HG03342 (cell line): ENCODE results near the gene FLACC1.

Experiments used
- ATAC-seq: cut with Tn5 transposase; IDR thresholded peaks from one replicate; pipeline ENCODE4 v1.9.1; 2021; ENCODE audit warnings: mild to moderate bottlenecking, moderate library complexity; ENCODE audit not compliant: unreplicated experiment

FLACC1 gene

DNA sequence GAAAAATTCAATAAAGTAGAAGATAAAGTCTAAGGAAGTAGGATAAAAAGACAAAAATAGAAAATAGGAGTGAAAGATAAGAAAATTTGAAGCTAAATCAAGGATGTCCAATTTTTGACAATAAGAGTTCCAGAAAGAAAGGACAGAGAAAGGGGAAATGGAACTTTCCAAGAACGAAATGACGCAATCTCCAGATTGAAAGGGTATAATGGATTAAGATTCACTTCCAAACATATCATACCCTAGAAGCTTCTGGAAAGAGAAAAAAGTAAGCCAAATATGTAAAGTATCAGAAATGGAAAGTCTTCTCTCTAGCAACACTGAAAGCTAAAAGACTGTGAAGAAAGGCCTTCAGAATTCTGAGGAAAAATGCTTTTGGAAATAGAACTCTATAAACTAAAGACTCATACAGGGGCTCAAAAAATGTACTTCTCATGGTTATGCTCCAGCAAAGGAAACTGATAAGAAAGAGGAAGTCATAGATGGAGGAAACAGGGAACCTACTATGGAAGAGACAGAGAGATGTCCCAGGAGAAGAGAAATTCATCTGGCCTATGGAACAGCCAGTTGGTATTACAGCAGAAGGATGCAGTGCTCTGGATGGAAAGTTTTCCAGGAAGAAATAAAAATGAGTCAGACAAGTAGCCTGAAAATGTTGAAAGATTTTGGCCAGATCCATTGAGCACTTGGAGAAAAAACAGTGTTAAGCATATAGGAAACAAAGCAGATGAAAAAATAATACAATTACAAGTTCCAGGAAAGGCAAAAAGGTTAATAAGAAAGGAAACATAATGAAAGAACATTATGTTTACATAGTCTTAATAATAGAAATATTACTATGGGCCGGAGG is 76.7 kb downstream of the FLACC1 start:
- no peak for ATAC-seq

DNA sequence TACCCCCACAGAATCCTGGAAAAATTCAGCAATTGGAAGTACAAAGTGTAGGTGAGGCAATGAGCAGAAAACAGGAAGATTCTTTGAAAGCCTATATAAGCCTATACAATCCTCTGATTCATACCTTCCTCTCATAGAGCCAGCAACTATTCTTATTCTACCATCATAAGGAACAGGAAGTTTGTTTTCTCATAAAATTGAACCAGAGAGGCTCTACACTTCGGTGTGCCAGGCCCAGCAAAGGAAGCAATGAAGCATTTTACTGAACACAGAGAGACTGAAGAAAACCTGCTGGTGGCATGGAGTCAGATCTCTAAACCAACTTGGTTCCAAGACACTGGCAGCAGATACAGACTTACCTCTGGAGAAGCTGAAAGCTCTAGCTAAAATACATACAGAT is 78.1 kb downstream of the FLACC1 start:
- ATAC-seq = no peak

DNA sequence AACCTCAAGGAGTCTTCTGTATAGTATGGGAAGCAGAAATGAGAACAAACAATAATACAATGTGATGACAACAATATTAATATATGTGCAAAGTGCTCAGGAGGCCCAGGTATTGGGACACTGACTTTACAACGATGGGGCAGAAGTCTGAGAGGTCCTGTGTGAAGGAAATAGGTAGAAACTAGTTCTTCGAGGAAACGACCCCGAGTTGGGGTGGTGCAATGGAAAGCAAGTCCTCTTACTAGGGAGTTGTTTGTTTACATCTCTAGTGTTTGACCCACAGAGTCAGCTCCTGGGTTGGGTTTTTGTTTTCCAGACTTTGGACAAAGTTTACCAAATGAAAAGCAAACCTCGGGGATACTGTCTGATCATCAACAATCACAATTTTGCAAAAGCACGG is 80.6 kb downstream of the FLACC1 start:
- ATAC-seq = no peak

DNA sequence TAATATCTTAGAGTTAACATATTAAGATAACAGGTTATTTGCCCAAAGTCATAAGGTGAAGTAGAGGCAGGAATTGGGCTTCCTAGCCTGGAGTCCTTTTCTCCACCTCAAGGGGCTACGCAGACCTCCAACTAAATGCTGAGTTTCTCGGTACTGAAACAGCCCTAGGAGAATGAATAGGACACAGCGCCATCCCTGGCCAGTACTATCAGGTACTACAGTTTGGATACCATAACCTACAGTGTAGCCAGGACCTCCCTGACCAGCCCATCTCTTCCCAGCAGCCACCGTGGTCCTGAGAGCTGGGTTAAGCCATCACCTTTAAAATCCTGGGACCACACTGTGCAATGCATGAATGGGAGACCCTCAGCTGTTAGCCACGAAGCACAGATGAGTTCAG is 81.2 kb downstream of the FLACC1 start:
- ATAC-seq = no peak

DNA sequence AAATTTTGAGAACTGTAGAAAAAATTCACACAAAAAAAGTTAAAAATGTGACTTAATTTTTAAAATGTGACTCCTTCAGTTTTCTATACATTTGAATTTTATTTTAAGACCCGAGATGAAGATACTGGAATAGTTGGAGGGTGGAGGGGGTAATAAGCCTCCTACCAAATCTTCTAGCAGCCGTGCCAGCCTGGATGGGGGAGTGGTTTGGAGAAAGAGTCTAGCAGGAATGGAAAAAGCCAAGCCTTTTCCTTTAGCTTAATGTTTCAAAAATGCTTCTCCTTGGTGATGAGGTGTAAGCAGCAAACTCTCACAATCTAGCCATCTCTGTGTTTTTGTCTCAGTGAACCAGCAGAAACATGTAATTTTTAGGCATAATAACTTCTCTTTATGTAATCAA is 82.1 kb downstream of the FLACC1 start:
- ATAC-seq = no peak

DNA sequence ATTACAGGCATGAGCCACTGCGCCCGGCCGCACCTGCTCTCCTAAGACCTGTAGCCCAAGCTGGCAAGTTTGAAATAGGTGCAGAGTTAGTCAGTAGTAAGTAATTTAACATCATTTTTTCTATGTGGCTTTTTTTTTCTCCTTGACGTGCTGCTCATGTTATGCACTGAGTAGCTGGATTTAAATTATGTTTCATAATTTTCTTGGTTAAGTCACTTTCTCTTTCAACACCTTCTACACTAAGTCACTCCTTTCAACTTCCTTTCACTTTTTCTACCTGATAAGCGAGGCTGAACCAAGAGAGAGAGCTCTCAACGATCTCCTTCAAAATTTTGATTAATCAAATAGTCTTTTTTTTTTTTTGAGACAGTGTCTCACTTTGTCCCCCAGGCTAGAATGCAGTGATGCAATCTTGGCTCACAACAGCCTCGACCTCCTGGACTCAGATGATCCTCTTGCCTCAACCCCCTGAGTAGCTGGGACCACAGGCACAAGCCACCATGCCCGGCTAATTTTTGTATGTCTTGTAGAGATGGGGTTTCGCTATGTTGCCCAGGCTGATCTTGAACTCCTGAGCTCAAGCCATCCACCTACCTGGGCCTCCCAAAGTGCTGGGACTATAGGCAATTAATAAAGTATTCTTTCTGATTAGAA is 83.7 kb downstream of the FLACC1 start:
- no peak for ATAC-seq

DNA sequence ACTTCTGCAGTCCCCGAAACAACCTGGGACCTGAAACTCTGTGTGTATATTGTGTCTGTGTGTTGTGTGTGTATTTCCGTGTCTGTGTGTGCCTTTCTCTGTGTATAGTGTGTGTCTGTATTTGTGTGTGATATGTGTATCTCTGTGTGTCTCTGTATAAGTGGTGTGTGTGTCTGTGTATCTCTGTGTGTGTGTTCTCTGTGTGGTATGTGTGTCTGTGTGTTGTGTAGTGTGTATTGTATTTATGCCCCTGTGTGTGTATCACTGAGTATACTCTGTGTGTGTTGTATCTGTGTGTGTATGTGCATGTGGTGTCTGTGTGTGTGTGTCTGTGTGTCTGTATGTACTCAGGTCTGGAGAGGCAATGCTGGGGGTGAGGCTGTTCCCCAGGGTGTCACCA is 85.2 kb downstream of the FLACC1 start:
- ATAC-seq = no peak

DNA sequence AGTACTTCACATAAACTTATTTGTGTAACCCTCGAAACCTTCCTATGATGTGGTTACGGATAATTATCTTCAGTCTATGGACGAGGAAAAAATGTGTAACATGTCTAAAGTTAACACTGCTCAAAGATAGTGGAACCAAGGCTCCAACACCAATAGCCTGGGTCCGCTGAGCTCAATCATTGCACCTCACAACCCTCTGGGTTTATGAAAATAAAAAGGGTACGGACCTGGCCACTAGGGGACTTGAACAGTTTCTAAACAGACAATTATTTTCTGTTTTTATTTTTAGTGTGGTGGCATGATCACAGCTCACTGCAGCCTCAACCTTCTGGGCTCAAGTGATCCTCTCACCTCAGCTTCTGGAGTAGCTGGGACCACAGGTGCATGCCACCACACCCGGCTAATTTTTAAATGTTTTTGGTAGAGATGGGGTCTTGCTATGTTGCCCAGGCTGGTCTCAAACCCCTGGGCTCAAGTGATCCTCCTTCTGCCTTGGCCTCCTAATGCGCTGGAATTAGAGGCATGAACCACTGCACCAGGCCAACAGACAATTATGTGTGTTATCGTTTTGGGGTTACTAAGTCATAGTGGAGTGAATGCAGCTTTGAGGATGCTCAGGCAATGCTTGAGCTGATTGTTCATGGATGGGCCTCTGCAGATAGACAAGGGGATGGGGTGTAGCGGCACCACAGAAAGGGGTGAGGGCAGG is 86.7 kb downstream of the FLACC1 start:
- ATAC-seq = no peak

DNA sequence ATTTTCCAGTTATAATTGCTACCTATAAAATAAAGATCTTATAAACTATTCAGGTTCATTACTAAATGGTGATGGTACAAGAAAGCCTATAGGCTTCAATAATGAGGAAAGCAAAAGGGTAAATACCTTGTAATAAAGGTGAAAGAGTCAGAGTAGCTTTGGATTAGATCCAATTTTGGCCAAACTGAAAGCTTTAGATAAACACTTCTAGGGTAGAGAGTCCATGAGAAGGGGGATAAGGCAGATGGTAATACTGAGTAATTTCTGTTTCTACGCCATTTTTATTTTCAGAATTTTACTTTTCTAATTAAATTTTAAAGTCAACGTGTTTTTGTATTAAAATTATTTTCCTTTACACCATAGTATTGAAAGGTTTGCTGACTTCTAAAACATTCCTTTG is 87.4 kb downstream of the FLACC1 start:
- no peak for ATAC-seq

DNA sequence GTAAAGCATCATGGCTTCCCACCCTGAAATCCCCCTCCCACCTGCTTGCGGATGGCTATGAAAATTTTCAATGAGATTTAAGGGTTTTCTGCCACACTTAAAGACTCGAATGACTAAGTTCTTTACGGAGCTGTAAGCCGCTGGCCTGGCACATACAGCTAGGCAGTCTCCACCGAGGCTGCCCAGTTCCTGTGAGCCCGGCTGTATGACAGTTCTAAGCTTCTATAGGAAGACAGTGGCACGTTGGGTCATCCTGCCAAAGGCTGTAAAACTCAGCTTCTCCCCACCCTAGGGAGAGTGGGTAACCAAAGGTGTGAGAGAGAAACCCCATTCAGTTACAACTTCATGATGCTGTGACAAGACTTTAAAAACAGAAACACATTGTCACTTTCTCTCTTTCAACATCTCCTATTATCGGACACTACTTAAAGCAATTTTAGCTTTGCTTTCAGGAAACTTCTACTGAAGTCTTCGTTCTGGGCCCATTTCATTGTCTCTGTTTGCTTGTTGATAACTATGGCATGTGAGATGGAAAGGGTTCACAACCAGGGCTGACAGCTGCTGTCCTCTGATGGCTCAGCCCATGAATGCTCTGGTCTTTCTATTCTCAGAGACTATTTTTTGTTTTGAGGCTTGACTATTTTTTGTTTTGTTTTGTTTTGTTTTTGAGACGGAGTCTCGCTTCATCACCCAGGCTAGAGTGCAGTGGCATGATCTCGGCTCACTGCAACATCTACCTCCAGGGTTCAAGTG is 89.7 kb downstream of the FLACC1 start:
- ATAC-seq = no peak

DNA sequence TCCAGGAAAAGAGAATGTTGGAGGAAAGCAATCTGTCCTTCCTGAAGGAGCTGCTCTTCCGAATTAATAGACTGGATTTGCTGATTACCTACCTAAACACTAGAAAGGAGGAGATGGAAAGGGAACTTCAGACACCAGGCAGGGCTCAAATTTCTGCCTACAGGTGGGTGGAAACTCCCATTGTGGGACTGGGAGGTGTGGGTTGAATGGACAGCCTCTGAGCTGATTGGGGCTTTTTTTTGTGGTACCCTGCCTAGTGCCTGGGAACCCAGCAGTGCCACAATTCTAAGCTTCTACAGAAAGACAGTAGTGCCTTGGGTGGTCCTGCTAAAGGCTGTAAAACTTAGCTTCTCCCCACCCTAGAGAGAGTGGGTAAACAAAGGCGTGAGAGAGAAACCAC is 90.5 kb downstream of the FLACC1 start:
- ATAC-seq = no peak

DNA sequence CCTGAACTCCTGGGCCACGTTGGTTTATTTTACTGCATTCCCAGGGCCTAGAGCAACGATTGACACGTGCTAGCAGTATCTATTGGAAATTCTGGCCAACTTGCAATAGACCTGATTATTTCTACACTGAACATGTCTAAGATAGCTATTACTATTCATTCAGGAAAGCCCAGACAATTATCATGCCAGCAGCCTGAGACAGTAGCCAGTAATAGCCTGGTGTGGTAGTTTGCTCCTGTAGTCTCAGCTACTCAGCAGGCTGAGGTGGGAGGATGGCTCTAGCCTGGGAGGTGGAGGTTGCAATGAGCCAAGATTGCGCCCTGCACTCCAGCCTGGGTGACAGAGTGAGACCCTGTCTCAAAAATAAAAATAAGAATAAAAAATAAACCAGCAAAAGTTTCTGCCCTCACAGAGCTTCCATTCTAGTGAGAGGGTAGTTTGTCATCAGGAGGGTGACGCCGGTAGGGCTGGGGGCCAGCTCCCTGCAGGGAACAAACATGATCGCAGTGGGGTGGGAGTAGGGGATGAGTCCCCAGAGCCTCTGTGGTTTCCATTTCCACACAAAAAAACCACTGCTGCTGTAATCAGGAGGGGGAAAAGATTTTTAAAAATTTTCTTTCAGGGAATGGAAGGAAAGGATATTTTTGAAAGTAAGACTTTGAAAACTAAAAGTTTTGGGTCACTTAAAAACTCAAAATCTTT is 92.5 kb downstream of the FLACC1 start:
- ATAC-seq = no peak

DNA sequence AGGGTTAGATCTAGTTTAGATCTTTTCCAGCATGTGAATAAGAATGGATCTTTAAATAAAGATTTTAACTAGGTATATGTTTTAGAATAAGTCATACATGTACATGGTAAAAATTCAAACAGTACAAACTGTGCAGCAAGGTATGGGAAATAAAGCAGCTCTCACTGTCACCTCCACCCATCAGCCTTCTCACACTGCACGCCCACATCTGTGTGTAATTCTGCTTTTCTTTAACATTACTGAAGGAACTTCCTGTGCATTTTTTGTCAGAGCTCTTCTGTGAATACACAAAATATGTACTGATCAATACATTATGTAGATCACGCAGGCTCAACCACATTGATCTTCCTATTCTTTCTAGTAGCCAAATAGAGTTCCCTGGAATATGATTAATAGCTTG is 93.4 kb downstream of the FLACC1 start:
- ATAC-seq = no peak

DNA sequence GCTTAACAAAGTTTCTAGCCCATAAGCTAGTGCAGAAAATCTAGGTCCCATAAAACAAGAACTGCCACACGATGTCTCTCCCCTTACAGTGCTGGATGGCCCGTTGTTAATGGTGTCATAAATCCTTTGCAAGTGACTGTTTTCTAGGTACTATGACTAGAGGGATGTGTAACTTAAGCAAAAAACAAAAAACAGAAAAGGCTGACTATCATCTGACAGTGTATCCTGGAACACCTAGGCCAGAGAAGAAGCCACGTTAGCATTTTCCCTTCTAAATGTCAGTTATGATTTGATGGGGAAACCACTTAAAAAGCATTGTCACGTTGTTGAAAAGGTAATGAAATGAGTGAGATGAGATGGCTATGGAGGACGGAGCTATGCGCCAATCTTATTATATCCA is 94.4 kb downstream of the FLACC1 start:
- ATAC-seq = no peak

DNA sequence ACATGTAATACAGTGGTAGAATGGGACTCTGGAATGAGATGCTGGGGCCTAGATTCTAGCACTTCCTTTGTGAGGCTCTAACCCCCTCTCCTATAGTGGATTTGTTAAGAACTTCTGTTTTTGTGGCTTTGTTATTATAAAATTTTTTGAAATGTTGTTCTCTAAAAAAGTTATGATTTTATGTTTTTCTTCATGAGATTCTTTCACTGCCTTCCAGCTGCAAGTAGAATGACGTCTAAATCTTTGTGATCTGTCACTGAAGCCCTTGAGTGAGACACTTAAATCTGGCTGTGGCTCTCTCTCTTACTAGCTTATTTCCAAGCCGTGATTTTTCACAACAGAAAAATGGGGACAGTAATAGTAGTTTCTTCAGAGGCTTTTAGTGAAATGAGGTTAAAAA is 95.2 kb downstream of the FLACC1 start:
- no peak for ATAC-seq

DNA sequence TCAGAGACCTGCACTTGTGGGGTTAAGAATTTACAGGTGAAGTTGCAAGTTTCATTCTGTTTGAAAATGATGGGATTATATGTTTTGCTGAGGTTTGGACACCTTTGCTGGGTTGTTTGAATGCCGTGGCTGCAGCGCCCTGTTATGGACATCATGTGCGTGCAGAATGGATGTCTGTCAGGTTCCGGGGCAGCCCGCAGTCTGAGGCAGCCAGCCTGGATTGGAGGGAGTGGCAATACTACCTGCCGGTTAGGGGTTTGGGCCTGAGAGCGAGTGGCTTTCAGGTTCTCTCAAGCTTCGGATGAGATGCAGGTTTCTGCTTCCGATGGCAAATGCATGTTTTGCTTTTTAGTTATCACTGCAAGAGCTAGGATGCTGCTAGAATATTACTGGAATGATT is 95.7 kb downstream of the FLACC1 start:
- ATAC-seq = no peak

DNA sequence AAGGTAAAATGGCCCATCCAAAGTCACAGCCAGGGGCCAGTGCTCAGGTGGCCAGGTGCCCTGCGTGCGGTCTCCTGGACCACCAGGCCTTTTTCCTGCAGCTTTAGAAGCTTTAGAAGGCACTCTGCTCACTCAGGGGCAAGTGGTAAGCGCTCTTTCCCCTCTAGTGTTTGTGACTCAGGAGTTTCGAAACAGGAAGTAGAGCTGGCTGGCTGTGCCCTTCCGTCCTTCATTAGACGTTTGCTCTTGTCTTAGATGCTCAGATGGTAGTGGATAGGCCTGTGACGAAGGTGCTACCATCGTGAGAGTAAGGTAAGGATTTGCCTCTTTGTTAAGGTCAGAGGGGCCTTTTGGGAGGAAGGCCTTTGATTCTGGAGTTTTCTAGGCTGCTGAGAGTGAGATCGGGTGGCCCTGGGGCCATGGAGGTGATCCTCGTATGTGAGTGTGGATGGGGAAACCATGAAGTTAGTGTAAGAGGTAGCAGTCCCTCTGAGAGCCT is 96.8 kb downstream of the FLACC1 start, which contains the start of gene CASP8:
TSS of gene CASP8 (plus strand) at position 235 of the 499 bp plus-strand sequence. CDS start 5,951 bp downstream, outside the sequence.
- ATAC-seq = no peak

DNA sequence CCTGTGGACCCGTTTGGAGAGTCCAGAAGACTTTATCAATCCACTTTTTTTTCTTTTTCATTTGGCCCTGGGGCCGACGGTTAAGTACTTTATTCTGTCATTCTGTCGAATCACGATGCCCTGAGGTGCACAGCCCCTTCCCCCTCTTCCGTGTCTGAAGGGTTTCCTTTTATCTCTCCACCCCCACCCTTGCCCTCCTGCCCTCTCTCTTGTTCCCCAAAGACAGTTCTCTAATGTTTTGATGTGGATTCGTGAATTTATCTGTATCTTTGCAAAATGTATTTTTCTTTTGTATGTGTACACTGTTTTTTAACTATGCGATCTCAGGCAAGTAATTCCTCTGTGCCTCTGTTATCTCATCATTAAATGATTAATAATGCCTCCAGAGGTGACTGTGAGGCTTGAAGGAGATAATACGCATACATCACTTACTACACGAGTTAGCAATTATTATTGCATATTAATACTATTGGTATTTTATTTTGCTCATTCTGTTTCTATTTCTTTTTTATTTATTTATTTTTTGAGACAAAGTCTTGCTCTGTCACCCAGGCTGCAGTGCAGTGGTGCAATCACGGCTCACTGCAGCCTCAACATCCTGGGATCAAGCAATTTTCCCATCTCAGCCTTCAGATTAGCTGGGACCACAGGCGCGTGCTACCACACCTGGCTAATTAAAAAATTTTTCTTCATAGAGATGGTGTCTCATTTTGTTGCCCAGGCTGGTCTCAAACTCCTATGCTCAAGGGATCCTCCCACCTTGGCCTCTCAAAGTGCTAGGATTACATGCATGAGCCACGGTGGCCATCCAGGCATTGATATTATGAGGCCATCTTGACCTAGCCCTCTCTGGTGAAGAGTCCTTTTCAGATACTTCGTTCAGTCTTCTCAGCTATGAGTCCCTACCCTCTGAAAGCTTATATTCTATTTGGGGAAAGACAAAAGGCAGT is 98.2 kb downstream of the FLACC1 start:
- peak; percentile 12 for ATAC-seq
